PC-3 (cell line): ENCODE measurements around the gene NEFH.

ENCODE experiments used
- EZH2 ChIP-seq: fragments of 300-600 bp; sonication (generic); IDR thresholded peaks from one replicate; pipeline ENCODE4 v1.6.1; 2017; ENCODE audit warnings: antibody characterized with exemption, mild to moderate bottlenecking, low read length; ENCODE audit not compliant: unreplicated experiment
- EZH2phosphoT487 ChIP-seq: fragments of 300-600 bp; sonication (generic); IDR thresholded peaks from 2 replicates; pipeline ENCODE4 v1.6.1; 2018; ENCODE audit warnings: mild to moderate bottlenecking, antibody characterized with exemption, low read length, borderline replicate concordance
- TF ChIP-seq, protein P1 (sequence below): fragments of 300-600 bp; sonication (generic); conservative IDR thresholded peaks from 2 replicates; pipeline ENCODE4 v1.5.1; 2017; ENCODE audit warnings: antibody characterized with exemption, low read depth, mild to moderate bottlenecking, low read length

DNA sequence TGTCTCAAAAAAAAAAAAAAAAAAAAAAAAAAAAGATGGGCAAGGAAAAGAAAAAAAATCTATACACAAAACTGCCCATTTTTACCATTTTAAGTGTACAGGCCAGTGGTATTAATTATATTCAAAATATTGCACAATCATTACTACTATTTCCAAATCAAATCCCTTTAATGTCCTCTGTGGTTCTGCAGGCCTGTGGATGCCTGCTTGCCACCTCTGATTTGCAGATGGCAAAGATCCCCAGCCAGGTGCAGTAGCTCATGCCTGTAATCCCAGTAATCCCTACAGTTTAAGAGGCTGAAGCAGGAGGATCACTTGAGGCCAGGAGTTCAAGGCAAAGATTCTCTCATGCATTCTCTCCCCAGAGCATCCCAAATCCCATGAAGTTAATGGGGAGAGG, 21.5 kb upstream of the NEFH start:
- TF ChIP-seq, protein P1, sequence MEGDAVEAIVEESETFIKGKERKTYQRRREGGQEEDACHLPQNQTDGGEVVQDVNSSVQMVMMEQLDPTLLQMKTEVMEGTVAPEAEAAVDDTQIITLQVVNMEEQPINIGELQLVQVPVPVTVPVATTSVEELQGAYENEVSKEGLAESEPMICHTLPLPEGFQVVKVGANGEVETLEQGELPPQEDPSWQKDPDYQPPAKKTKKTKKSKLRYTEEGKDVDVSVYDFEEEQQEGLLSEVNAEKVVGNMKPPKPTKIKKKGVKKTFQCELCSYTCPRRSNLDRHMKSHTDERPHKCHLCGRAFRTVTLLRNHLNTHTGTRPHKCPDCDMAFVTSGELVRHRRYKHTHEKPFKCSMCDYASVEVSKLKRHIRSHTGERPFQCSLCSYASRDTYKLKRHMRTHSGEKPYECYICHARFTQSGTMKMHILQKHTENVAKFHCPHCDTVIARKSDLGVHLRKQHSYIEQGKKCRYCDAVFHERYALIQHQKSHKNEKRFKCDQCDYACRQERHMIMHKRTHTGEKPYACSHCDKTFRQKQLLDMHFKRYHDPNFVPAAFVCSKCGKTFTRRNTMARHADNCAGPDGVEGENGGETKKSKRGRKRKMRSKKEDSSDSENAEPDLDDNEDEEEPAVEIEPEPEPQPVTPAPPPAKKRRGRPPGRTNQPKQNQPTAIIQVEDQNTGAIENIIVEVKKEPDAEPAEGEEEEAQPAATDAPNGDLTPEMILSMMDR, result no peak
- TF ChIP-seq EZH2 (no peak), EZH2phosphoT487 (no peak)
